Upper lobe of left lung (tissue), 4 donors: Measurements from ENCODE around the gene AGK.

Experiments
- POLR2A ChIP-seq, 4 donors: fragments of 450-650 bp; IDR thresholded peaks; one replicate each; pipeline ENCODE4 v1.5.1; 2016 to 2017; ENCODE audit warnings: antibody characterized with exemption in 4 of 4, mild to moderate bottlenecking in 2 of 4
- POLR2AphosphoS5 ChIP-seq, 2 donors: sonication (generic); formaldehyde crosslinking; IDR thresholded peaks; one replicate each; pipeline ENCODE4 v1.5.1; 2017; ENCODE audit warnings: antibody characterized with exemption in 2 of 2
- TF ChIP-seq, protein P1 (sequence below), 6 experiments: fragments of 450-650 bp in 4 of 6; fragments of 200-600 bp in 2 of 6; sonication (generic) in 2 of 6; IDR thresholded peaks; one replicate each; pipeline ENCODE4 v1.5.1; 2016 to 2019; ENCODE audit warnings: antibody characterized with exemption in 6 of 6

GRCh38 chr7:141673346-141673745, 122.1 kb downstream of the AGK start:
- TF ChIP-seq, protein P1, sequence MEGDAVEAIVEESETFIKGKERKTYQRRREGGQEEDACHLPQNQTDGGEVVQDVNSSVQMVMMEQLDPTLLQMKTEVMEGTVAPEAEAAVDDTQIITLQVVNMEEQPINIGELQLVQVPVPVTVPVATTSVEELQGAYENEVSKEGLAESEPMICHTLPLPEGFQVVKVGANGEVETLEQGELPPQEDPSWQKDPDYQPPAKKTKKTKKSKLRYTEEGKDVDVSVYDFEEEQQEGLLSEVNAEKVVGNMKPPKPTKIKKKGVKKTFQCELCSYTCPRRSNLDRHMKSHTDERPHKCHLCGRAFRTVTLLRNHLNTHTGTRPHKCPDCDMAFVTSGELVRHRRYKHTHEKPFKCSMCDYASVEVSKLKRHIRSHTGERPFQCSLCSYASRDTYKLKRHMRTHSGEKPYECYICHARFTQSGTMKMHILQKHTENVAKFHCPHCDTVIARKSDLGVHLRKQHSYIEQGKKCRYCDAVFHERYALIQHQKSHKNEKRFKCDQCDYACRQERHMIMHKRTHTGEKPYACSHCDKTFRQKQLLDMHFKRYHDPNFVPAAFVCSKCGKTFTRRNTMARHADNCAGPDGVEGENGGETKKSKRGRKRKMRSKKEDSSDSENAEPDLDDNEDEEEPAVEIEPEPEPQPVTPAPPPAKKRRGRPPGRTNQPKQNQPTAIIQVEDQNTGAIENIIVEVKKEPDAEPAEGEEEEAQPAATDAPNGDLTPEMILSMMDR (IDR thresholded peaks at IDR 0.05), result no peak
- no peak for TF ChIP-seq POLR2A (IDR thresholded peaks at IDR 0.05)
- TF ChIP-seq POLR2AphosphoS5 (IDR thresholded peaks at IDR 0.05), result no peak
